GM18868 (cell line): ENCODE data around the gene STARD7.

Experiments used
- ATAC-seq: cut with Tn5 transposase; IDR thresholded peaks from one replicate; pipeline ENCODE4 v1.9.1; 2021; ENCODE audit warnings: mild to moderate bottlenecking, moderate library complexity; ENCODE audit not compliant: unreplicated experiment

STARD7 gene

GRCh38 chr2:96139181-96139758, 69.4 kb downstream of the STARD7 start:
- no peak for ATAC-seq

GRCh38 chr2:96138179-96139145, 70.2 kb downstream of the STARD7 start, which contains the start of gene ASTL:
Gene ASTL (minus strand): TSS chr2:96138502. CDS start chr2:96138436, 66 bp downstream.
- peak; percentile 37 for ATAC-seq

GRCh38 chr2:96137321-96138178, 71.1 kb downstream of the STARD7 start:
- ATAC-seq, result no peak

GRCh38 chr2:96136129-96136720, 72.4 kb downstream of the STARD7 start:
- ATAC-seq, result no peak

GRCh38 chr2:96135621-96136020, 73.0 kb downstream of the STARD7 start:
- no peak for ATAC-seq

- ATAC-seq, result no peak
These were observed 73.5 kb downstream of the STARD7 start for GRCh38 chr2:96135171-96135570.
